HG03103 (cell line): ENCODE data around the gene S100A1.
A peak's percentile ranks its signal among the peaks of the same experiment; 100 is the strongest.
"Not testable (repeated sequence)": the region's sequence is repeated elsewhere in the genome, so short reads cannot be mapped to it uniquely, and the experiment has no call there.

Source experiments
- ATAC-seq: cut with Tn5 transposase; IDR thresholded peaks from one replicate; pipeline ENCODE4 v1.9.1; 2021; ENCODE audit warnings: low read depth; ENCODE audit not compliant: unreplicated experiment

The S100A1 gene

DNA sequence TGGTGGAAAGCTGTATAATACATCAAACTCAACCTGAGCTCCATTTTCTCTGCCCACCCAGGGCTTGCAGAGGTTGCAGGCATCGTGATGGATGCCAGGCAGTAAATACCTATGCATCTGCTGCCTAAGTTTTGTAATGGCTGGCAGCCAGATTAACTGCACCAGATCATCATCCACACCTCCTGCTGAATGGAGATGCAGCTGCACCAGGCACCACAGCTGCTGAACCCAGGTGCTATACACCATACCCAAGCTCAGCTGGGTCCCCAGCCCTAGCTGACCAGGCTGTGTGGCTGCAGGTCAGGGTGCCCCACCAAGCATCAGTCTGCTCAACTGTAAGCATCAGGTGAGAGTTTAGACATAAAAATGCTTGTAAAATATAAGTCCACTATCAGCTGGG, 23.5 kb downstream of the S100A1 start:
- ATAC-seq, result no peak

DNA sequence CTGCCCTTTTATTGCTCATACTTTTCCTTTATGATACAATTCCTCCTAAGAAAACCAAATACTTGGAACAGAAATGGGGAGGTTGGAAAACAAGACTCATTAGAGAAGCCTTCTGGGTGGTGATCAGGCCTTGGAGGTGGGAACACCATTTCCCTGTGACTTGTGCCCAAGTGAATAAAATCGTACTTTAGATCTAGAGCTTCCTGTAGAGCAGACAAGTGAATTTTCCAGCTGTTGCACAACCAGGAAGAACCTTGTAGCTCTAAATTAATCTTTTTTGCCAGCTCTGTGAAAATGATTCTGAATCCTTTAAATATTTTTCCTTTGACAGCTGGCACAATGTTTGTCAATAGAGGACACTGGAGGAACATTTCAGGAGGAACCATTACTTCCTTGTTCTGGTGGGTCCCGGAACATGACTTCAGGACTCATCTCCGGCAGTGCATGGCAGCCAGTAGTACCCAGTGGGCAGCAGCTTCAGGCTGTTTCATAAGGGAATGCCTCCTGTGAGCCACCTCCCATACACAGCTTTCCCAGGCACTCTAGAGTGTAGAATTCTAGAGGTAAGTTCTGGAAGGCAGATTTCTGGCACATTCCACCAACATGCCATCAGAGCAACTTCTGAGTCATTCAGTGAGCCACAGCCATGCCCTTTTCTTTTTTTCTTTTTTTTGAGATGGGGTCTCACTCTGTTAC, 24.7 kb downstream of the S100A1 start:
- no peak for ATAC-seq

DNA sequence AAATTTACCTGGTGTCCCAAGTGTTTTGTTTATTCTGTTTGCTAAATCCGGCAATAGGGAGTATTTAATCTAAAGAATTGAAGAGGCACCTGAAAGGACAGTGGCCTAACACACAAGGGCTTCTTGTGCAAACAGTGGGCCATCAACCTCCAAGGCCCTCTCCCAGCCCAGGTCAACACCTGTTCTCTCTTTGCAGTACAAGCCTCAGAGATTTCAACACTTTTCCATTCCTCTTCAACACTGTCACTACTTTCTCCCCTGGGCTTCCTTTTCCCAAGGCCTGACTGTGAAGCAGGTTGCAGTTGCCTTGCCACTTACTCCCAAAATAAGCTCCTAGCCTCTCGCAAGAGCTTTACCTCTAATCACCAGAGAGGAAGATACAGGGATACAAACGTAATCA, 27.1 kb downstream of the S100A1 start:
- ATAC-seq, result no peak

DNA sequence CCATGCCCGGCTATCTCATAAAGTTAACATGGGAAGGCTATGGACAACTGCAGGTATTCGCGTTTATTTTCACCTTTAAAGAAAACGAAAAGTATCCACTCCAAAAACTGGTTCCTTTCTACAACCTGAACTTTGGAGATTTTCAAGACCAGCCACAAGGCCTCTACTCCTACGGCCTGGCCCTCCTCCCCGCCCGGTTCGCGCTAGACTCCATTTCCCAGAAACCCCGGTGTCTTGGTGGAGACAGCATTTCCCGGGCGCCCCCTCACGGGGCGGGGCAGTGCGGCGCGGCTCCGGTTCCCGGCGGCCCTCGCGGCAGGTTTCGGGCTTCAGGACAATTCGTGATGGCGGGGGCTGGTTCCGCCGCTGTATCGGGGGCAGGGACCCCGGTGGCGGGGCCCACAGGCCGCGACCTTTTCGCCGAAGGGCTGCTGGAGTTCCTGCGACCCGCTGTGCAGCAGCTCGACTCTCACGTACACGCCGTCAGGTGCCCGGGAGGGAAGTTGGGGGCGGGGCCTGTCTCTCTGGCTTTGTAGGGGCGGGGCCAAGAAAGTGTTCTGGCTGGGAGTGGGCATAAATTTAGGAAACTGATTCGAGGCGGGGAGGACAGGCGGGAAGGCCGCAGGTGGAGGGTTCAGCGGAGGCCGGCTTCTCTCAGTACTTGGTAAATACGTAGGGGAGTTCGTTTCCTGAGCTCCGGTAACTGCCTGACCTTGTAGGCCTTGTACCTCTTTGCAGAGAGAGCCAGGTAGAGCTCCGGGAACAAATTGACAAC, 30.4 kb downstream of the S100A1 start, which contains the start of gene SNAPIN:
TSS of gene SNAPIN (plus strand) at position 304 of the 775 bp plus-strand sequence. CDS start at position 345, 41 bp downstream.
- peak; percentile 75 for ATAC-seq

DNA sequence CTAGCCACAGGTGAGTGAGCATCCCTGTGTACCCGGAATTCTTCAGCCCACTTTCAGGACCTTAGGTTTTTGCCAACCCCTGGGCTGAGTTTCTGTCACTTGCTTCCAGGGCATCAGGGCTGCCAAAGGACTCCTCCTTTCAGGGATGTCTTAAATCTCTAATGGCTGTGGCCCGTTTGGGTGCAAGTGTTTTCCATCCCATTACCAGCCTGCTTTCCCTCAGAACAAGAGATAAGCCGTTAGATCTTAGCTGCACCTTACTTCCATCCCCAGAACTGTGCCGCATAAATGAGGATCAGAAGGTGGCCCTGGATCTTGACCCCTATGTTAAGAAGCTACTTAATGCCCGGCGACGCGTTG, 30.9 kb downstream of the S100A1 start:
- no peak for ATAC-seq

DNA sequence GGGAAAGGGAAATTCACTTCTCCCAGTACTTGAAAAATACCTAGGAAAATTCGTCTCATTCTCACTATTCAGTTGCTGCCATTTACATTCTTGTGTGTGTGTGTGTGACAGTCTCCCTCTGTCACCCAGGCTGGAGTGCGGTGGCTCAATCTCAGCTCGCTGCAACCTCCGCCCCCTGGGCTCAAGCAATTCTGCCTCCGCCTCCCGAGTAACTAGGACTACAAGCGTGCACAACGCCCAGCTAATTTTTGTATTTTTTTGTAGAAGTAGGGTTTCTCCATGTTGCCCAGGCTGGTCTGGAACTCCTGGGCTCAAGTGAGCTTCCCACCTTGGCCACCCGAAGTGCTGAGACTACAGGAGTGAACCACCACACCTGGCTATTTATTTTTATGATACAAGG, 31.4 kb downstream of the S100A1 start:
- ATAC-seq, result no peak

DNA sequence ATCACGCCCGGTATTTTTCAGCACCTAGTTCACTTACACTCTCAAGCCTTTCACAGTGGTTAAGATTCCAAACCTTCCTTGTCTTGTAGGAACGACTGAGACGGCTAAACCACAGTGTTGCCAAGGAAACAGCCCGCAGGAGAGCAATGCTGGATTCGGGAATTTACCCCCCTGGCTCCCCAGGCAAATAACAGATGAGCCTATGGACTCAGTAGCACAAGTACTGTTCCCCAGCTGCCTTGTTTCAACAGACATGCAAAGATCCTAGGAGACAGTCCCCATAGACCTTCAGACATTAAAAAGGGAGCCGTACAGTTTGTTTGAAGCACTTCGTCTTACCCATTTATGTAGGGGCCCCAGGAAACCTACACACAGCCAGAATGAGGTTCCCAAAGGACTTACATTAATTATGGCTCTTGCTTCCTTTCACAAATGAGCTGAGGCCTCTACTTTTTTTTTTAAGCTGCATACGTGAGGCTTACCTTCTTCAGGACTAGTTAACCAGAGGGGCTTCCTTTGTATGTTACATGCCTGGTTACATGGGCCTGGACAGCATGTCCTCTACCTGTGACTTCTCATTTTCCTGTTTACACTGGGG, 33.0 kb downstream of the S100A1 start:
- ATAC-seq, result no peak

DNA sequence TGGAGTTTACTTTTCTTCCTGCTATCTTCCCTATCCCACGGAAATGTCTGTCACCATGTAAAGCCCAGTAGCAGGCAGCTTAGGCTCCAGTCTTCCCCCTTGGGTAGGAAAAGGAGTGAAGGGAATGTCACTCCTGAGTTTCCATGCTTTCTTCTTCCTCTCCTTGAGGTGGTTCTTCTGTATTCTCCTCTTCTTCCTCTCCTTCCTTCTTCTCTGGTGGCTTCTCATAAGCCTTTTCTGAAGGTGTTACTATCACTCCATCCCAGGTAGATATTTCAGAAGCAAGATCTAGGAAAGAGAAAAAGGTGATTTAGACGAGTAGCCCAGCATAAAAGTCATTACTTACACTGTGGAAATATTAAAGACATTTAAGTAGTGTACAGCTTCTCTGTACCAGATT, 34.0 kb downstream of the S100A1 start:
- no peak for ATAC-seq

DNA sequence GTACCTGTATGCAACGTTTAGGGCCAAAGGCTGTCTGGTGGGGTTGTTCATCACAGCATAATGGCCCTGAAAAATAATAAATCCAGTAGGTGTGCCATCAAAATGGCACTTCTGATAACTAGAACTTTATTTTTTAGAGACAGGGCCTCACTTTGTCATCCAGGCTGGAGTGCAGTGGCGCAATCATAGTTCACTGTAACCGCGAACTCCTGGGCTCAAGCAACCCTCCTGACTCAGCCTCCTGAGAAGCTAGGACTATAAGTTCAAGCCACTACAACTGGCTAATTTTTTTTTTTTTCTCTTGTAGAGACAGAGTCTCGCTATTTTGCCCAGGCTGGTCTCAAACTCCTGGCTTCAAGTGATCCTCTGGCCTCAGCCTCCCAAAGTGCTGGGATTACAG, 35.0 kb downstream of the S100A1 start:
- ATAC-seq, result no peak

DNA sequence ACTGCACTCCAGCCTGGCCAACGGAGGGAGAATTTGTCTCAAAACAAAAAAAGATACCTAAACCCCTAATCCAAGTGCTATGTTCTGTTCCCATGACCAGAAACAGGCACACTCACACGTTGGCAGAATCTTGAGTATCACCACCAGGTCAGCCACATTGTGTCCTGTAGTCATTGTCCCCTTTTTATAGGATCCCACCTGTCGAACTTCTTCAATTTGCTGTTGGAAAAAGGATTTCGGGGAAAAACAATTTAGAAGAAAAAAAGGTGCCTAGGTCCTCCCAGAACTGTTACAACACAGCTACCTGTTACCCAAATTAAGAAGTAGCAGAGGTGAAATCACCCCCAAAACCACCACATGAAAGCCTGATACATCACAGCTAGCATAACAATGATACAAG, 39.2 kb downstream of the S100A1 start:
- ATAC-seq, result no peak

DNA sequence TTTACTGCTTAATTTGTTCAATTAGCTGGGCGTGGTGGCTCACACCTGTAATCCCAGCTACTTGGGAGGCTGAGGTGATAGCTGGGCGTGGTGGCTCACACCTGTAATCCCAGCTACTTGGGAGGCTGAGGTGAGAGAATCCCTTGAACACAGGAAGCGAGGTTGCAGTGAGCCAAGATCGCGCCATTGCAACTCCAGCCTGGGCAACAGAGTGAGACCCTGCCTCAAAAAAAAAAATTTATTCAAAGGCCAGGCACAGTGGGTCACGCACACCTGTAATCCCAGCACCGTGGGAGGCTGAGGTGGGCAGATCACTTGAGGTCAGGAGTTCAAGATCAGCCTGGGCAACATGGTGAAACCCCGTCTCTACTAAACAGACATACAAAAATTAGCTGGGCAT, 40.4 kb downstream of the S100A1 start:
- ATAC-seq, result not testable (repeated sequence)

DNA sequence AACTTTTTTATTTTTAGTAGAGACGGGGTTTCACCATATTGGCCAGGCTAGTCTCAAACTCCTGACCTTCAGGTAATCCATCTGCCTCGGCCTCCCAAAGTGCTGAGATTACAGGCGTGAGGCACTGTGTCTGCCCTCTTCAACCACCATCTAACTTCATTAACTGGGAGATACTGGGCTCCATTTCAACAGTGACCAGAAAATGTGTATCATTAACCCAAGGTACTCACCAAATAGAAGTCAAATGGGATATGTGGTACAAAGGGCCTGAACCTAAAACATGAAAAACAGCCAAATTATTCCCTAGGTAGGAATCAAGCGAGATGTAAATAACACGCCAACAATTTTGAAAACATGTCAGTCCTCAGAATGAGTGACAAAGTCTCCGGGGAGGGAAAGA, 41.4 kb downstream of the S100A1 start:
- no peak for ATAC-seq

DNA sequence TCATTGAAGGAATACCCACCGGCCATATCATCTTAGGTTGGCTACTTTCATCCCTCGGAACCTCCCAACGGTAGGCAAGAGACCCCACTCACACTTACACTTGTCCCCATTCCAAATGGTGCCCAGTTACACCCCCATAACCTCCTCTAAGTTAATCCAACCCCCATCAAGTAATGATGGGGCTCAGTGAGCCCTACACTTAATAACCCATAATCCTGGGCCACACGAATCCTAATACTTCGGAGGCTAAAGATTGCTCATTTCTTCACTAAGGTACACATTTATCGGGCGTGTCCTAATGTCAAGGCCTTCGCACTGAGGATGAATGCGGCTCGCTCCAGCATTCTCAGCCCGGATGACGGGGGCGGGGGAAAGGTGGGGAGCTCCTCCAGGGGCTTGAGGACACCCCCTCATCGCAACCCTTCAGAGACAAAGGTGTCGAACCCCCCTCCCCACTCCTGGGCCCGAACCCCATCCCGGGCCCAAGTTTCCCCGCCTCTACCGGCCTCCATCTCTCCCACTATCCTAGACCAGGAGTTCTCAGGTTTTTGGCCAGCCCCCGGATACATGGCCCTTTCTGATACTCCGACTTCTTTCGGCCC, 42.1 kb downstream of the S100A1 start:
- no peak for ATAC-seq

DNA sequence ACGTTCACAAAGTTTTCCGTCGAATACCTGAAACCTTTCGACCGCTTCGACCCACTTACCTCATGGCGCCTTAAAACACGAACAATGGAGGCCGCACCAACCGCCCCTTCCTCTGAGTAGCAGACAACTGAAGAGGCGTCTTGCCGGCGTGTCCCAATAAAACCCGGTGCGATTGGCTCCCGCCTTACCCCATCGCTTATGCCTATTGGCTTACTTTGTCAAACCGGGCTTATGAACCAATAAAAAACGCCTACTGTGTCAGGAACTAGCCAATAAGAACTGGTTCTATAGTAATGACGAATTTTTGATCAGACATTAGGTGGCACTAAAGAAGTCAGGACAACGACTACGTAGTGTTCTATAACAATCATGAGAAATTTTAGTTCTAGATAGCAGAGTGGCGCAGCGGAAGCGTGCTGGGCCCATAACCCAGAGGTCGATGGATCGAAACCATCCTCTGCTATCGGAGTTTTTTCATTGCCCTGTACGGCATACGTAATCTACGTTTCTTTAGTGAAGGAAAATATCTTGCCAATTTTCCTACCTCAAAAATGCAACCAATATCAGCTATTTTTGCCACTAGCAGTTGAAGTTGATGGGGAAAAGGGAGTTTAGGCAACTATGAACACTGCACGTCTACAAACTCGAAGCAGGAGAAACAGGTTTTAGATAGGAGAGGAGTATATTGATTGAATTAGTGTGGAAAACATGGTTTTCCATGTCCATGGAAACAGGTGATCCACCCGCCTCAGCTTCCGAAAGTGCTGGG, 42.8 kb downstream of the S100A1 start, which contains the start of gene ILF2:
TSS of gene ILF2 (minus strand) at position 135 of the 769 bp plus-strand sequence. CDS start at position 64, 71 bp downstream.
- ATAC-seq, result peak; percentile 89

DNA sequence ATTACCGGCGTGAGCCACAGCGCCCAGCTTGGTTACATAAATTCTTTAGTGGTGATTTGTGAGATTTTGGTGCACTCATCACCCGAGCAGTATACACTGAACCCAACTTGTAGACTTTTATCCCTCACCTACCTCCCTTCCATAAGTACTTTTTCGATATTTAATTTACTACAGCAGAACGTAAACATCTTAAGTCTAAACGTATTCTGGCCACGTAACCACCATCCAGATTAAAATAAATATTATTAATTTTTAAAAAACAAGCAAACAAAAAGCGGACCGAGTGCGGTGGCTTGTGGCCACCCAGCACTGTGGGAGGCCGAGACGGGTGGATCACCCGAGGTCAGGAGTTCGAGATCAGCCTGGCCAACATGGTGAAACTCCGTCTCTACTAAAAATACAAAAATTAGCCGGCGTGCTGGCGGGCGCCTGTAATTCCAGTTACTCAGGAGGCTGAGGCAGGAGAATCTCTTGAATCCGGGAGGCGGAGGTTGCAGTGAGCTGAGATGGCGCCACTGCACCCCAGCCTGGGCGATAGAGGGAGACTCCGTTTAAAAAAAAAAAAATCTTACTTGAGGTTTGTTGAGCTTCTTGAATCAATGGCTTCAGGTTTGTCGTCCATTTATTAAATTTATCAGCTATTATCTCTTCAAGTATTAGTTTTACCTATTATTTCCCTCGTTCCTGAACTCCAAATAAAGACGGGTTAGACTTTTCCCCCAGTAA, 43.6 kb downstream of the S100A1 start:
- peak; percentile 17 for ATAC-seq

DNA sequence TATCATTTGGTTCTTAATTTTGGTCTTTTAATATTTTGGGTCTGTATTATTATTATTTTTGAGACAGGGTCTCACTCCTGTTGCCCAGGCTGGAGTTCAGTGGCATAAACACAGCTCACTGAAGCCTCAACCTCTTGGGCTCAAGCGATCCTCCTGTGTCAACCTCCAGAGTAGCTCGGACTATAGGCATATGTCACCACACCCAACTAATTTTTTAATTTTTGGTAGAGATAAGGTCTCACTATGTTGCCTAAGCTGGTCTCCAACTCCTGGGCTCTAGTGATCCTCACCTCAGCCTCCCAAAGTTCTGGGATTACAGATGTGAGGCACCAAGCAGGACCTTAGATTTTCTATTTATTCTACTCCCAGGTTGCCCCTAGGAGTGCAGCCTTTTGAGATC, 45.3 kb downstream of the S100A1 start:
- no peak for ATAC-seq

DNA sequence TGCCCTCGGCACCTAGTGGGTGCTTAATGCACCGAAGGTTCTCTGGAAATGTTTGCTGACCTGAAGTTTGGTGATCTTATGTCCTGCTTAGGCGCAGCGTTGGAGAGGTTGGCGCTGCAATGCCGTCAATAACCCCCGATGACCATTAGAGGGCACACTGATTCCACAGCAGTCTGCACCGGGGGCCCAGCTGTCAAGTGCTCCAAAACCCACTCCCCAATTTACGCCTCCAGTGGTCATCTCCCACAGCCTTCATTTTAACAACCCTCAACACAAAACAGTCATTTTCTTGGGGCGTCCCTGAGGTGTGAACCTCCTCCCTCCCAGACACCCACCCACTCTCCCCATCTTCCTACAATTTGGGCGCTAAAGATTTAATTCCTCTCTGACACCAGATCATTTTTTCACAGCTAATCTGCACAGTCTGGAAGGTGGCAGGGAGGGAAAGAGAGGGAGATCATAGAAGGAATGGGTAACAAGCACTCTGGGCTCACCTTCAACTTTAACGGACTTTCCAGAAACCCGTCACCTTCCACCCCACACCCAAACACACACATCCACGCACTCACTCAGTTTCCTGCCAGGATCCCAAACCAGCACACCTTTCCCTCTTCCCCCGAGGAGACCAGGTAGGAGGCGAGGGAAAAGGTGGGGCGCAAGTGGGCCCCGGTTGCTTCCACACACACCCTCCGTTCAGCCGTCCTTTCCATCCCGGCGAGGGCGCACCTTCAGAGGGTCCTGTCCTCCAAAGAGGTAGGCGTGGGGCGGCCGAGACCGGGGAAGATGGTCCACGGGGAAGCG, 49.7 kb downstream of the S100A1 start:
- ATAC-seq, result no peak

DNA sequence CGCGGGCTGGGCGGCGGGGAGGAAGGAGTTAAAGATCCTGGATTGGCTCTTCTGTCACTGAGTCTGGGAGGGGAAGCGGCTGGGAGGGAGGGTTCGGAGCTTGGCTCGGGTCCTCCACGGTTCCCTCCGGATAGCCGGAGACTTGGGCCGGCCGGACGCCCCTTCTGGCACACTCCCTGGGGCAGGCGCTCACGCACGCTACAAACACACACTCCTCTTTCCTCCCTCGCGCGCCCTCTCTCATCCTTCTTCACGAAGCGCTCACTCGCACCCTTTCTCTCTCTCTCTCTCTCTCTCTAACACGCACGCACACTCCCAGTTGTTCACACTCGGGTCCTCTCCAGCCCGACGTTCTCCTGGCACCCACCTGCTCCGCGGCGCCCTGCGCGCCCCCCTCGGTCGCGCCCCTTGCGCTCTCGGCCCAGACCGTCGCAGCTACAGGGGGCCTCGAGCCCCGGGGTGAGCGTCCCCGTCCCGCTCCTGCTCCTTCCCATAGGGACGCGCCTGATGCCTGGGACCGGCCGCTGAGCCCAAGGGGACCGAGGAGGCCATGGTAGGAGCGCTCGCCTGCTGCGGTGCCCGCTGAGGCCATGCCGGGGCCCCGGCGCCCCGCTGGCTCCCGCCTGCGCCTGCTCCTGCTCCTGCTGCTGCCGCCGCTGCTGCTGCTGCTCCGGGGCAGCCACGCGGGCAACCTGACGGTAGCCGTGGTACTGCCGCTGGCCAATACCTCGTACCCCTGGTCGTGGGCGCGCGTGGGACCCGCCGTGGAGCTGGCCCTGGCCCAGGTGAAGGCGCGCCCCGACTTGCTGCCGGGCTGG, 50.5 kb downstream of the S100A1 start, which contains the start of gene NPR1:
TSS of gene NPR1 (plus strand) at position 170 of the 818 bp plus-strand sequence. CDS start at position 591, 421 bp downstream.
- no peak for ATAC-seq
